HG03378 (cell line): ENCODE data around the gene TMC6.
"Not testable (repeated sequence)": the region's sequence is repeated elsewhere in the genome, so short reads cannot be mapped to it uniquely, and the experiment has no call there.

Experiments used
- ATAC-seq: cut with Tn5 transposase; IDR thresholded peaks from one replicate; pipeline ENCODE4 v1.9.1; 2021; ENCODE audit warnings: mild to moderate bottlenecking, moderate library complexity; ENCODE audit not compliant: unreplicated experiment

The TMC6 gene

DNA sequence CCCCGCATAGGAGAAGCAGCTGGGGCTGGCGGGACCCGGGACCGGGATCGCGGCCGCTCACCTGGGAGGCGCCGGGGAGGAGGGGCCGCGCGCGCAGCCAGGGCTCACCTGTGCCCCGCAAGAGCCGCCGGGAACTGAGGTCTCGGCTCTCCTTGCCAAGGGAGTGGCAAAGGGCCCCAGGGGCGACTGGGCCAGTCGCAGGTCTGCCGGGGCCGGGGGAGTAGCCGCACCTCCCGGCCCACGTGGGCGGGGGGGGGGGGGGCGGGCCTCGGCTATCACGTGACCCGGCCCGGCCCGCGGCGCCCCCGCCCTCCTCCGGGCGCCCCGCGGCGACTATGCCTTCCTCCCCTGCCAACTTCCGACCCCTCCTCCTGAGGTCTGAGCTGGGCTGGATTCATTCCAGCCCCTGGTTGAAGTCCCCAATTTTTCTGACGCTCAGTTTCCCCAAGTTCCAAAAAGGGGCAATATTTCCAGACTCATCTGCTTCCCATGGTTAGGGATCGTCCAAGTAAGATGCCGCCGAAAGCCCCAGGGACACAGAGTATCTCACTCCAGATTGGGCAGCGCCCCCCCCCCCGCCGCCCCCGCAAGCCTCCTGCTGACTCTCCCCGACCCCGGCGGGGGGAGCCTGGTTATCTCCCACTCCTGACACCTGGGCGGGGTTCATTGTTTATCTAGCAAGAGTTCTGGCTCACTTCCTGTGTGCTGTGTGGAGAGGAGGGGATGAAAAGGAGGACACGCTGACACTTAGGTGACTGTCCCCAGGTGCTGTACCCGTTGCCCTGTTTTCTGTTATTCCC is at the start of gene TMC6:
TMC6 (minus strand) TSS at position 205 of the 800 bp plus-strand sequence. CDS start 1,923 bp downstream, outside the sequence.
- ATAC-seq: no peak

DNA sequence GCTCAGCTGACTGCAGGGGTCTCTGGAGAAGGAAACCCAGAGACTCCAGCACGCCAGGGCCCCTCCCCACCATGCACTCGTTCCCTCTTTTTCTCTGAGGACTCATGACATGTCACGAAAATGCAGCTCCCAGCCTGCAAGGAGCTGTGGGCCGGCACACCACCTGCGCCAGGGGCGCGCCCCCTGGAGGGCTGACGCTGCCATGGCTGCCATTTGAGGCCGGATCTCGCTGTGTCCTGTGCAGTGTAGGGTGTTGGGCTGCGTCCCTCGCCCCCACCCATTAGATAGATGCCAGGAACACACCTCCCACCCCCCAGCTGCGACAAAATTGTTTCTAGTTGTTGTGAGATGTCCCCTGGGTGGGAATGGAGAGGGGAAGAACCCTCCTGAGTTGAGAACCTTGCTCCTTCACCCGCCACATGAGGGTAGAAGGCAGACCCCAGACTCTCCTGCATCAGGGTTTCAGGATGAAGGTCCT is 48.0 kb upstream of the TMC6 start:
- no peak for ATAC-seq

DNA sequence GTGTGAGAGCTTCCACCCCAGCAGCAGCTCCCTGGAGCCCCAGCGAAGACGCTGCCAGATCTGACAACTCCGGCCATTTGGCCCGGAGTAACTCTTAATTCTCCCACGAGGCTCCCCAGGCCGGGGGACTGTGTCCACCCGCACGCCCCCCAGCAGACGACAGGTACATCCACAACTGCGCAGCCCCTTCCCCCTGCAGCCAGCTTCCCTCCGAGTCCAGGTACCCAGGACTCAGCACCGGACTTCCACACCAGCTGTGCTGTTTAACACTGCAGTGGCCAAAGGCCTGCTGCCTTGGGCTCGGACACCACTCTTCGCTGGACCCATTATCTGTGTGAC is 47.1 kb upstream of the TMC6 start:
- no peak for ATAC-seq

DNA sequence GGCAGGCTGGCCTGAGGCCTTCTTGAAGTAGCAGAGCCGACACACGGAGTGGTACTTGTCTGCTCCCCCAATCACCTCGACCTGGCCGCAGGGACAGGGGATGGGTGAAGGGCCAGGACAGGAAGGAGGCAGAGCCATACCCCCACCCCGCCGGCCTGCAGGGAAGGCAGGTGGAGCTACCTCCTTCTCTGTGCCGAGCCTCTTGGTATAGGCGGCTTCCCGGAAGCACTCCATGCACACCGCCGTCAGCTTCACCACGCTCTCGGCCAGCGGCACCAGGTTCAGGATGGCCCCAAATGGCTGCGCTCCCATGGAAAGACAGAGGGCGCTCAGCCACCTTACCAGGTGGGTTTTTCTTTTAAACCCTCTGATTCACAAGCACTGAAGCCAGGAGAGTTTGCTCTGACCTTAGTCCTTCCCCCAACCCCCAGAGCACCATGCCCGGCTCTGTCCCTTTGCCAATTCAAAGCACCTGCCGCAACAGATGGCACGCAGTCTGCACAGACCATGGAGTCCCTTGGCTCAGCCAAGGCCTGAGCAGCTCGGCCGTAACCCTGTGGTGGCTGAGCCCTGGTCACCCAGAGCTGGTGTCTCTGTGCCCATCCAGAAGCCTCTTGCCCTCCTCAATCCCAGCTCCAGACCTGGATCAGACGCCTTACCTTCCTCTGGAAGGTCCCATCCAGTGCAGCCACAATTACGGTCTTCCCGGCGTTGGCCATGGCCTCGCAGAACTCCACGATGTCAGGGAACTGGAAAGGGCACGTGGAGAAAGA is 46.5 kb upstream of the TMC6 start:
- no peak for ATAC-seq

- ATAC-seq: no peak
Measured at GRCh38 chr17:78174346-78174869, 45.9 kb upstream of the TMC6 start.

- ATAC-seq: no peak
Measured at GRCh38 chr17:78173097-78173715, 44.7 kb upstream of the TMC6 start.

GRCh38 chr17:78172249-78173051 is 43.9 kb upstream of the TMC6 start:
- ATAC-seq: no peak

DNA sequence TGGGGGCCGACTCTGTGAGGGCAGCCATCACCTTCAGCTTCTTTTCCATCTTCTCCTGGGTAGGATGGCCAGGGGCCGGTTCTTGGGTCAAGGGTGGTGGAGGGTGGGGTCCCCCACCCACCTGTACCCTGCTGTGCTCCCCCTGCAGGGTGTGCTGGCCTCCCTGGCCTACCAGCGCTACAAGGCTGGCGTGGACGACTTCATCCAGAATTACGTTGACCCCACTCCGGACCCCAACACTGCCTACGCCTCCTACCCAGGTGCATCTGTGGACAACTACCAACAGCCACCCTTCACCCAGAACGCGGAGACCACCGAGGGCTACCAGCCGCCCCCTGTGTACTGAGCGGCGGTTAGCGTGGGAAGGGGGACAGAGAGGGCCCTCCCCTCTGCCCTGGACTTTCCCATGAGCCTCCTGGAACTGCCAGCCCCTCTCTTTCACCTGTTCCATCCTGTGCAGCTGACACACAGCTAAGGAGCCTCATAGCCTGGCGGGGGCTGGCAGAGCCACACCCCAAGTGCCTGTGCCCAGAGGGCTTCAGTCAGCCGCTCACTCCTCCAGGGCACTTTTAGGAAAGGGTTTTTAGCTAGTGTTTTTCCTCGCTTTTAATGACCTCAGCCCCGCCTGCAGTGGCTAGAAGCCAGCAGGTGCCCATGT is 43.2 kb upstream of the TMC6 start:
- not testable (repeated sequence) for ATAC-seq

GRCh38 chr17:78170692-78171590 is 42.4 kb upstream of the TMC6 start:
- ATAC-seq: no peak

DNA sequence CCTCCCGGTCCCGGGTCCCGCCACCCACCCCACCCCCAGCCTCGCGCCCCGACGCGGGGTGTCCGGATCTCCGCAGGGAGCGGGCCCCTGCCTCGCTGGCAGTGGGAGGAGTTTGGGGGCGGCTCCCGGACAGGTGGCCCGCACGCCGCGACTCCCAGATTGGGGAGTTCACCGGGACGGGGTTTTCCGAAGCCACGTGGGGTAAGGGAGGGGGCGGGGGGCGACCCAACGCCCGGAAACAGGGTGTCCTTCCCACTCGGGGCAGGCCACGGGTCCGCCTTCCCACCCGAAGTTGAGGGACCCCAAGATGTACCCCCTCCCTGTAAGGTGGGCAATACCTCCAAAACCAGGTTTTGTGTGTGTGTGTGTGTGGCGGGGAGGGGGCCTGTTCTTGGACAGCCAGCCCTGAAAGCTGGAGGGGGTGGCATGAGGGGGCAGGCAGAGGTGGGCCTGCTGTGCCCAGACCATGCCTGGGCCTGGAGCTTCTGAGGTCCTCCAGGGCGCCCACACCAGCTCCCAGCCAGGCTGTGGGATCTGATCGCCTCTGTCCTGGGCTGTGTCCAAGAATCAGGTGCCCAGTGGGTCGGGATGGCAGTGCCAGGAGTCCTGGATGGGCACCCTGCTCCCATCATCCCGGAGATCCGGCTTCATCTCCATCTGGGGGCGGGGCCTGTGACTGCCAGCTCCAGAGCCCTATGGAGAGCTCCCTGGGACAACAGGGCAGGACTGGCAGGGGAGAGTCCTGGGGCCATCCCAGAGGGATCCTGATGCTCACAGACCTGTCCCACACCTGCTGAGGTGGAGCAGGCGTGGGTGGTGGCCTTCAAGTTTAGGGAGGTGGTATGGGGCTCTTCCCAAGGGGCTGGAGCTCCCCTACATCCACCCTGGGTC is 40.6 kb upstream of the TMC6 start:
- no peak for ATAC-seq

GRCh38 chr17:78168242-78168902 is 39.8 kb upstream of the TMC6 start, which contains the start of gene SYNGR2:
Gene SYNGR2 (plus strand): TSS chr17:78168581. CDS start chr17:78168617, 36 bp downstream.
- ATAC-seq: no peak

- no peak for ATAC-seq
Measured at GRCh38 chr17:78166416-78166815, 37.9 kb upstream of the TMC6 start.

DNA sequence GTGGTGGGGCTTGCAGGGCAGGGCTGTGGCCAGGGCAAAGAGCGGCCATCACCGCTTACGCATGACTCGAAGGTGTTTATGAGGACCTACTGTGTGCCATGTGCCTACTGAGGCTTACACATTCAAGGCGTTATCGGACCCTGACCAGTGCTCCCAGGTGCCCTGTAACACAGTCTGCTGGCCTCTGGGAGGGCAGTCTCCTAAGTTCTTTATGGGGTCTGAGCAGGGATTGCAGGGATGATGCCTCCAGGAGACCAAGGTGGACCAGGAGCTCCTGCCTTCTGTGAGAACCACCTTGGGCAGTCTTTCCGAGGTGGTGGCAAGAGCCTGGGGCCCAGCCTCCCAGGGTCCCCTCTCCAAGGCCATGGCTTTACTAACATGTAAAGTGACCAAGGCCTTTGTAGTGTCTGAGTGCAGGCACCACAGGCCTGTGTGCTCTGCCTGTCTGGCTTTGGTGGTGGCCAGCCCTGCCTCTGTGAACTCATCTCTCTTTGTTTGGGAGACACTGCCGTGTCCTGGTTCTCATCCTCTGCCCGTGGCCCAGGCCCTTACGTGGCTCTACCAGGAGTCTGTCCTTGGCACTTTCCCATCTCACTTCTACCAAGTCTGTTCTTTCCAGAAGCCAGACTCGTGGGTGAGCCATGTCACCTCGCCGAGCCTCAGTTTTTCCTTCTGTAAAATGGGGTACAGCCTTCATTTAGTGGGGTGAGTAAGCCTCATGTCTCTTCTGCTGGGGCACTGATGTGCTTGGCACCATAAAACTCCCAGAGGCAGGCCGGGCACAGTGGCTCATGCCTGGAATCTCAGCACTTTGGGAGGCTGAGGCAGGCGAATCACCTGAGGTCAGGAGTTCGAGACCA is 36.4 kb upstream of the TMC6 start:
- ATAC-seq: no peak

GRCh38 chr17:78163881-78164747 is 35.6 kb upstream of the TMC6 start:
- ATAC-seq: no peak

GRCh38 chr17:78159575-78160158 is 31.1 kb upstream of the TMC6 start:
- no peak for ATAC-seq
